NCI-H524 (cell line): ENCODE data around the gene B4GALT5.

Experiments used
- DNase-seq, 2 experiments: peaks; one replicate each; lab custom pipeline; 2025; lab: John Stamatoyannopoulos, UW

B4GALT5 gene

GRCh38 chr20:49607568-49607967, 106.1 kb downstream of the B4GALT5 start:
- no peak for DNase-seq

GRCh38 chr20:49603209-49603627, 110.5 kb downstream of the B4GALT5 start:
- DNase-seq, result peak; percentile 49 to 72

- no peak for DNase-seq
These were observed 111.1 kb downstream of the B4GALT5 start for GRCh38 chr20:49602345-49603208.

- no peak for DNase-seq
These were observed 112.3 kb downstream of the B4GALT5 start for GRCh38 chr20:49601153-49601924.

- no peak for DNase-seq
These were observed 113.9 kb downstream of the B4GALT5 start for GRCh38 chr20:49599746-49600113.

- DNase-seq, result no peak
These were observed 115.8 kb downstream of the B4GALT5 start for GRCh38 chr20:49597825-49598395.

- DNase-seq, result no peak
These were observed 117.7 kb downstream of the B4GALT5 start for GRCh38 chr20:49595811-49596561.

GRCh38 chr20:49595346-49595745, 118.3 kb downstream of the B4GALT5 start:
- no peak for DNase-seq

- no peak for DNase-seq
These were observed 118.8 kb downstream of the B4GALT5 start for GRCh38 chr20:49594931-49595315.

- peak in 1 of 2 experiments; percentile 59 for DNase-seq
These were observed 119.3 kb downstream of the B4GALT5 start for GRCh38 chr20:49594143-49594930.

GRCh38 chr20:49593466-49594142, 120.1 kb downstream of the B4GALT5 start:
- DNase-seq, result no peak

- DNase-seq, result no peak
These were observed 121.6 kb downstream of the B4GALT5 start for GRCh38 chr20:49592120-49592519.

- no peak for DNase-seq
These were observed 122.3 kb downstream of the B4GALT5 start for GRCh38 chr20:49591217-49591865.

- no peak for DNase-seq
These were observed 123.3 kb downstream of the B4GALT5 start for GRCh38 chr20:49590163-49591017.

GRCh38 chr20:49589747-49590146, 123.9 kb downstream of the B4GALT5 start:
- no peak for DNase-seq

- DNase-seq, result no peak
These were observed 126.5 kb downstream of the B4GALT5 start for GRCh38 chr20:49587111-49587570.

- no peak for DNase-seq
These were observed 128.0 kb downstream of the B4GALT5 start for GRCh38 chr20:49585585-49586245.
